SK-N-SH treated with all-trans-retinoic acid at 6 μM for 48 hours (cell line): ENCODE data around the gene ADIPOR1.

Source experiments
- ATAC-seq: fragments of 200-7000 bp; cut with Tn5 transposase; 3 replicates; pipeline ENCODE4 v1.9.1; 2020; ENCODE audit warnings: mild to moderate bottlenecking, moderate library complexity
- ARNTL ChIP-seq: fragments of 450-650 bp; formaldehyde crosslinking; IDR thresholded peaks from 2 replicates; pipeline ENCODE4 v1.5.0; 2020; ENCODE audit warnings: low read depth, mild to moderate bottlenecking, moderate library complexity, borderline replicate concordance
- CREB5 ChIP-seq: fragments of 250-450 bp; sonication (Bioruptor Pico); IDR thresholded peaks from 2 replicates; pipeline ENCODE4 v1.5.1; 2020; ENCODE audit warnings: low read depth, mild to moderate bottlenecking, moderate library complexity
- CSDC2 ChIP-seq: fragments of 250-450 bp; sonication (Bioruptor Pico); IDR thresholded peaks from 2 replicates; pipeline ENCODE4 v1.5.0; 2020; ENCODE audit warnings: mild to moderate bottlenecking, moderate library complexity
- ESRRG ChIP-seq: fragments of 250-450 bp; sonication (Bioruptor Pico); IDR thresholded peaks from 2 replicates; pipeline ENCODE4 v1.6.1; 2021; ENCODE audit warnings: mild to moderate bottlenecking
- GLIS3 ChIP-seq: fragments of 250-450 bp; sonication (Bioruptor Pico); IDR thresholded peaks from 2 replicates; pipeline ENCODE4 v1.5.0; 2020; ENCODE audit warnings: mild to moderate bottlenecking, moderate library complexity
- ISL1 ChIP-seq: fragments of 250-450 bp; sonication (Bioruptor Pico); IDR thresholded peaks from 2 replicates; pipeline ENCODE4 v2.1.2; 2022; ENCODE audit warnings: mild to moderate bottlenecking, moderate library complexity
- OSR1 ChIP-seq: fragments of 250-450 bp; sonication (Bioruptor Pico); IDR thresholded peaks from 2 replicates; pipeline ENCODE4 v1.8.0; 2022; ENCODE audit warnings: moderate library complexity, mild to moderate bottlenecking, inconsistent platforms
- PATZ1 ChIP-seq: fragments of 250-450 bp; sonication (Bioruptor Pico); IDR thresholded peaks from 2 replicates; pipeline ENCODE4 v1.8.0; 2020; ENCODE audit warnings: mild to moderate bottlenecking, moderate library complexity, borderline replicate concordance
- POU6F1 ChIP-seq: fragments of 250-450 bp; sonication (Bioruptor Pico); IDR thresholded peaks from 2 replicates; pipeline ENCODE4 v1.8.0; 2021; ENCODE audit warnings: low read depth, mild to moderate bottlenecking, moderate library complexity, borderline replicate concordance
- PPARA ChIP-seq: fragments of 250-450 bp; sonication (Bioruptor Pico); IDR thresholded peaks from 2 replicates; pipeline ENCODE4 v1.5.0; 2020; ENCODE audit warnings: mild to moderate bottlenecking, borderline replicate concordance
- RARB ChIP-seq: fragments of 250-450 bp; sonication (Bioruptor Pico); IDR thresholded peaks from 2 replicates; pipeline ENCODE4 v1.8.0; 2021; ENCODE audit warnings: mild to moderate bottlenecking, moderate library complexity
- SNAI2 ChIP-seq: fragments of 250-450 bp; sonication (Bioruptor Pico); IDR thresholded peaks from 2 replicates; pipeline ENCODE4 v1.5.0; 2020; ENCODE audit warnings: mild to moderate bottlenecking, moderate library complexity
- TCF4 ChIP-seq: fragments of 250-450 bp; sonication (Bioruptor Pico); IDR thresholded peaks from 2 replicates; pipeline ENCODE4 v1.8.0; 2021; ENCODE audit warnings: mild to moderate bottlenecking, moderate library complexity, borderline replicate concordance
- TOX ChIP-seq: fragments of 250-450 bp; sonication (Bioruptor Pico); IDR thresholded peaks from 2 replicates; pipeline ENCODE4 v1.8.0; 2021; ENCODE audit warnings: mild to moderate bottlenecking, moderate library complexity, borderline replicate concordance
- TSHZ2 ChIP-seq: fragments of 250-450 bp; sonication (Bioruptor Pico); IDR thresholded peaks from 2 replicates; pipeline ENCODE4 v1.5.0; 2020; ENCODE audit warnings: mild to moderate bottlenecking, moderate library complexity
- ZC3H10 ChIP-seq: fragments of 250-450 bp; sonication (Bioruptor Pico); IDR thresholded peaks from 2 replicates; pipeline ENCODE4 v1.5.1; 2021; ENCODE audit warnings: mild to moderate bottlenecking, moderate library complexity
- ZFP3 ChIP-seq: fragments of 250-450 bp; sonication (Bioruptor Pico); IDR thresholded peaks from 2 replicates; pipeline ENCODE4 v1.5.0; 2020; ENCODE audit warnings: mild to moderate bottlenecking, moderate library complexity
- ZFP30 ChIP-seq: fragments of 450-650 bp; formaldehyde crosslinking; IDR thresholded peaks from 2 replicates; pipeline ENCODE4 v1.5.0; 2022; ENCODE audit warnings: mild to moderate bottlenecking, moderate library complexity
- ZNF565 ChIP-seq: fragments of 450-650 bp; formaldehyde crosslinking; conservative IDR thresholded peaks from 2 replicates; pipeline ENCODE4 v1.5.0; 2020; ENCODE audit warnings: low read depth, mild to moderate bottlenecking, moderate library complexity
- ZNF70 ChIP-seq: fragments of 450-650 bp; formaldehyde crosslinking; IDR thresholded peaks from 2 replicates; pipeline ENCODE4 v1.5.0; 2020; ENCODE audit warnings: mild to moderate bottlenecking, moderate library complexity
- ZNF8 ChIP-seq: fragments of 450-650 bp; formaldehyde crosslinking; IDR thresholded peaks from 2 replicates; pipeline ENCODE4 v1.5.0; 2020; ENCODE audit warnings: mild to moderate bottlenecking, moderate library complexity

ADIPOR1 gene

GRCh38 chr1:202953392-202953791 lies 4.7 kb downstream of the ADIPOR1 start:
- no peak for ATAC-seq
- no peak for TF ChIP-seq CREB5

GRCh38 chr1:202952818-202953217 lies 5.3 kb downstream of the ADIPOR1 start:
- TF ChIP-seq ISL1 (CRISPR knock-in tag) (no peak), TCF4 (CRISPR knock-in tag) (no peak), POU6F1 (CRISPR knock-in tag) (no peak), RARB (CRISPR knock-in tag) (no peak), TOX (CRISPR knock-in tag) (no peak), ZNF565 (no peak), ZNF70 (no peak), SNAI2 (CRISPR knock-in tag) (no peak), GLIS3 (CRISPR knock-in tag) (no peak), ZFP30 (no peak), PATZ1 (CRISPR knock-in tag) (no peak), ESRRG (CRISPR knock-in tag) (no peak), ZFP3 (CRISPR knock-in tag) (no peak), ZNF8 (no peak), CSDC2 (no peak), CREB5 (no peak), TSHZ2 (CRISPR knock-in tag) (no peak)
- TF ChIP-seq, all 23 proteins: peak for 0
- ATAC-seq = no peak

- no peak for ATAC-seq
- no peak for TF ChIP-seq TCF4 (CRISPR knock-in tag)
- TF ChIP-seq PPARA (CRISPR knock-in tag) = no peak
- TF ChIP-seq ESRRG (CRISPR knock-in tag) = no peak
- TF ChIP-seq POU6F1 (CRISPR knock-in tag) = no peak
- TF ChIP-seq ZFP30 = no peak
- TF ChIP-seq ZNF70 = no peak
- no peak for TF ChIP-seq ZNF8
- TF ChIP-seq ZC3H10 (CRISPR knock-in tag) = no peak
- no peak for TF ChIP-seq CREB5
- no peak for TF ChIP-seq ZFP3 (CRISPR knock-in tag)
- TF ChIP-seq OSR1 (CRISPR knock-in tag) = no peak
- no peak for TF ChIP-seq PATZ1 (CRISPR knock-in tag)
- no peak for TF ChIP-seq ARNTL (CRISPR knock-in tag)
Observed at GRCh38 chr1:202952099-202952498, 6.0 kb downstream of the ADIPOR1 start.
